GM23338 (cell line): ENCODE results near the gene RBBP7. TPM values are rescaled to one million over a fixed set of nuclear protein-coding genes. Genes with fewer than 3 reads are reported as not detected.

Source experiments
- ATAC-seq: fragments of 200-7000 bp; cut with Tn5 transposase; 3 replicates; pipeline ENCODE4 v1.9.1; 2020
- DNase-seq: peaks from one replicate; pipeline ENCODE4 v3.0.0-alpha.2; 2015; ENCODE audit warnings: low spot score
- H2AFZ ChIP-seq: fragments of 200-600 bp; sonication (generic); 2 replicates; pipeline ENCODE4 v1.8.0; 2016; ENCODE audit warnings: antibody characterized with exemption, mild to moderate bottlenecking, moderate library complexity
- H3F3A ChIP-seq: fragments of 200-600 bp; sonication (generic); replicated peaks from 2 replicates; pipeline ENCODE4 v1.8.0; 2017; ENCODE audit warnings: antibody characterized with exemption, mixed run types, low read depth
- H3K27ac ChIP-seq: fragments of 200-600 bp; sonication (generic); 2 replicates; pipeline ENCODE4 v1.6.1; 2016; ENCODE audit warnings: low read depth
- H3K27me3 ChIP-seq: fragments of 200-600 bp; sonication (generic); 2 replicates; pipeline ENCODE4 v1.8.0; 2016; ENCODE audit warnings: mild to moderate bottlenecking, mixed run types, moderate library complexity; ENCODE audit not compliant: insufficient read depth
- H3K36me3 ChIP-seq: fragments of 200-600 bp; sonication (generic); 2 replicates; pipeline ENCODE4 v1.8.0; 2016; ENCODE audit warnings: mild to moderate bottlenecking; ENCODE audit not compliant: insufficient read depth
- H3K4me1 ChIP-seq: fragments of 200-600 bp; sonication (generic); 2 replicates; pipeline ENCODE4 v1.8.0; 2016; ENCODE audit warnings: mild to moderate bottlenecking, moderate library complexity; ENCODE audit not compliant: insufficient read depth
- H3K4me2 ChIP-seq: fragments of 200-600 bp; sonication (generic); 2 replicates; pipeline ENCODE4 v1.7.1; 2017; ENCODE audit warnings: mixed run types
- H3K4me3 ChIP-seq: fragments of 200-600 bp; sonication (generic); 2 replicates; pipeline ENCODE4 v1.6.1; 2016; ENCODE audit warnings: mixed run types
- H3K79me2 ChIP-seq: fragments of 200-600 bp; sonication (generic); replicated peaks from 2 replicates; pipeline ENCODE4 v1.8.0; 2017; ENCODE audit warnings: mild to moderate bottlenecking; ENCODE audit not compliant: insufficient read depth
- H3K9me2 ChIP-seq: fragments of 200-600 bp; sonication (generic); 2 replicates; pipeline ENCODE4 v1.8.0; 2017; ENCODE audit not compliant: insufficient read depth
- H4K20me1 ChIP-seq: fragments of 200-600 bp; sonication (generic); replicated peaks from 2 replicates; pipeline ENCODE4 v1.8.0; 2017; ENCODE audit warnings: mild to moderate bottlenecking; ENCODE audit not compliant: insufficient read depth
- H3K27ac Mint-ChIP-seq: 2 replicates; pipeline ENCODE4 v1.8.0; 2020; ENCODE audit warnings: inconsistent platforms, mild to moderate bottlenecking, moderate library complexity, mixed read lengths
- H3K27me3 Mint-ChIP-seq: 3 replicates; pipeline ENCODE4 v1.8.0; 2022; ENCODE audit warnings: low read depth, mild to moderate bottlenecking, moderate library complexity, mixed read lengths, inconsistent platforms; ENCODE audit not compliant: insufficient read depth, poor library complexity
- H3K36me3 Mint-ChIP-seq: 3 replicates; pipeline ENCODE4 v1.8.0; 2021; ENCODE audit warnings: low read depth, mild to moderate bottlenecking, inconsistent platforms, moderate library complexity, mixed read lengths
- H3K4me1 Mint-ChIP-seq: 3 replicates; pipeline ENCODE4 v1.8.0; 2020; ENCODE audit warnings: mild to moderate bottlenecking, inconsistent platforms, mixed read lengths
- H3K4me3 Mint-ChIP-seq: 3 replicates; pipeline ENCODE4 v1.8.0; 2021; ENCODE audit warnings: moderate library complexity, mild to moderate bottlenecking, inconsistent platforms, mixed read lengths
- H3K9me3 Mint-ChIP-seq: 3 replicates; pipeline ENCODE4 v1.8.0; 2020; ENCODE audit warnings: moderate library complexity, mild to moderate bottlenecking, inconsistent platforms, mixed read lengths
- CREB1 ChIP-seq: fragments of 250-450 bp; sonication (Bioruptor Pico); IDR thresholded peaks from 2 replicates; pipeline ENCODE4 v1.5.0; 2020; ENCODE audit warnings: low read depth, mild to moderate bottlenecking, moderate library complexity
- EZH2 ChIP-seq: fragments of 200-600 bp; sonication (generic); IDR thresholded peaks from one replicate; pipeline ENCODE4 v1.8.0; 2017; ENCODE audit warnings: antibody characterized with exemption, mild to moderate bottlenecking, low read depth; ENCODE audit not compliant: unreplicated experiment
- EZH2phosphoT487 ChIP-seq: fragments of 200-600 bp; sonication (generic); IDR thresholded peaks from one replicate; pipeline ENCODE4 v1.8.1; 2018; ENCODE audit warnings: antibody characterized with exemption; ENCODE audit not compliant: unreplicated experiment
- JUNB ChIP-seq: IDR thresholded peaks from one replicate; pipeline ENCODE4 v1.6.1; 2016; ENCODE audit warnings: antibody characterized with exemption; ENCODE audit not compliant: unreplicated experiment
- NANOG ChIP-seq: IDR thresholded peaks from 2 replicates; pipeline ENCODE4 v1.6.1; 2016; ENCODE audit warnings: antibody characterized with exemption, borderline replicate concordance
- REST ChIP-seq: IDR thresholded peaks from one replicate; pipeline ENCODE4 v1.6.1; 2018; ENCODE audit warnings: antibody characterized with exemption; ENCODE audit not compliant: unreplicated experiment
- ZNF331 ChIP-seq: fragments of 250-450 bp; sonication (Bioruptor Pico); IDR thresholded peaks from 2 replicates; pipeline ENCODE4 v1.5.0; 2020; ENCODE audit warnings: low read depth, mild to moderate bottlenecking, moderate library complexity
- ZNF462 ChIP-seq: fragments of 250-450 bp; sonication (Bioruptor Pico); IDR thresholded peaks from 2 replicates; pipeline ENCODE4 v1.5.0; 2020; ENCODE audit warnings: mild to moderate bottlenecking, moderate library complexity
- polyA plus RNA-seq: library from polyadenylated mRNA; unstranded; fragments of >200 nt; fragmentation: Nextera tagmentation; extraction: Ambion mirVana; gene quantifications from 2 replicates; pipeline ENCODE4 v1.2.1, GENCODE V29; 2016
- total RNA-seq: library from RNA; depleted of rRNA; stranded (reverse); fragments of >200 nt; shearing (Covaris generic); gene quantifications from 2 replicates; pipeline ENCODE4 v1.2.3, GENCODE V29; 2014
- TF ChIP-seq, protein P1 (sequence below), 2 experiments: fragments of 200-600 bp in 1 of 2; sonication (generic) in 1 of 2; conservative IDR thresholded peaks; 2 replicates each; pipeline versions ENCODE4 v1.5.1 to v1.6.1; 2016 to 2017; ENCODE audit warnings: antibody characterized with exemption in 2 of 2, low read depth in 2 of 2, mild to moderate bottlenecking in 2 of 2, moderate library complexity in 1 of 2
- TF ChIP-seq, protein P2 (sequence below): IDR thresholded peaks from 2 replicates; pipeline ENCODE4 v1.6.1; 2016; ENCODE audit warnings: antibody characterized with exemption

The RBBP7 gene
- total and polyA plus RNA-seq, 2 experiments from 2014 or later = 111 to 167 TPM

GRCh38 chrX:16796298-16796697 lies 73.9 kb downstream of the RBBP7 start:
- peaks cover 95% of the 10 kb centered on the region for H3K79me2 ChIP-seq
- no peaks in the 10 kb centered on the region for H3K27me3 ChIP-seq
- no peak overlapping the region for H2AFZ ChIP-seq
- H3K9me3 Mint-ChIP-seq = no peaks in the 10 kb centered on the region
- peaks cover 7% of the 10 kb centered on the region; the same call in 1 of the 2 replicates for H3K36me3 ChIP-seq
- no peak for ATAC-seq
- DNase-seq = no peak
- H3K4me3 Mint-ChIP-seq = no peak overlapping the region
- no peaks in the 10 kb centered on the region for H3K4me1 Mint-ChIP-seq
- no peak overlapping the region for H3K4me3 ChIP-seq
- TF ChIP-seq CREB1 (CRISPR knock-in tag) (no peak), REST (no peak), JUNB (no peak), ZNF462 (no peak), EZH2 (no peak), ZNF331 (CRISPR knock-in tag) (no peak), NANOG (no peak), EZH2phosphoT487 (no peak)
- TF ChIP-seq, protein P1, sequence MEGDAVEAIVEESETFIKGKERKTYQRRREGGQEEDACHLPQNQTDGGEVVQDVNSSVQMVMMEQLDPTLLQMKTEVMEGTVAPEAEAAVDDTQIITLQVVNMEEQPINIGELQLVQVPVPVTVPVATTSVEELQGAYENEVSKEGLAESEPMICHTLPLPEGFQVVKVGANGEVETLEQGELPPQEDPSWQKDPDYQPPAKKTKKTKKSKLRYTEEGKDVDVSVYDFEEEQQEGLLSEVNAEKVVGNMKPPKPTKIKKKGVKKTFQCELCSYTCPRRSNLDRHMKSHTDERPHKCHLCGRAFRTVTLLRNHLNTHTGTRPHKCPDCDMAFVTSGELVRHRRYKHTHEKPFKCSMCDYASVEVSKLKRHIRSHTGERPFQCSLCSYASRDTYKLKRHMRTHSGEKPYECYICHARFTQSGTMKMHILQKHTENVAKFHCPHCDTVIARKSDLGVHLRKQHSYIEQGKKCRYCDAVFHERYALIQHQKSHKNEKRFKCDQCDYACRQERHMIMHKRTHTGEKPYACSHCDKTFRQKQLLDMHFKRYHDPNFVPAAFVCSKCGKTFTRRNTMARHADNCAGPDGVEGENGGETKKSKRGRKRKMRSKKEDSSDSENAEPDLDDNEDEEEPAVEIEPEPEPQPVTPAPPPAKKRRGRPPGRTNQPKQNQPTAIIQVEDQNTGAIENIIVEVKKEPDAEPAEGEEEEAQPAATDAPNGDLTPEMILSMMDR (conservative IDR thresholded peaks at IDR 0.05; ENCODE audit: low read depth in 2 of 2) = no peak
- TF ChIP-seq, protein P2, sequence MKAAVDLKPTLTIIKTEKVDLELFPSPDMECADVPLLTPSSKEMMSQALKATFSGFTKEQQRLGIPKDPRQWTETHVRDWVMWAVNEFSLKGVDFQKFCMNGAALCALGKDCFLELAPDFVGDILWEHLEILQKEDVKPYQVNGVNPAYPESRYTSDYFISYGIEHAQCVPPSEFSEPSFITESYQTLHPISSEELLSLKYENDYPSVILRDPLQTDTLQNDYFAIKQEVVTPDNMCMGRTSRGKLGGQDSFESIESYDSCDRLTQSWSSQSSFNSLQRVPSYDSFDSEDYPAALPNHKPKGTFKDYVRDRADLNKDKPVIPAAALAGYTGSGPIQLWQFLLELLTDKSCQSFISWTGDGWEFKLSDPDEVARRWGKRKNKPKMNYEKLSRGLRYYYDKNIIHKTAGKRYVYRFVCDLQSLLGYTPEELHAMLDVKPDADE = no peak
- H3K9me2 ChIP-seq = no peaks in the 10 kb centered on the region
- no peaks in the 10 kb centered on the region for H3F3A ChIP-seq
- H4K20me1 ChIP-seq = peaks cover under 1% of the 10 kb centered on the region; the same call in 1 of the 2 replicates
- no peak overlapping the region for H3K4me2 ChIP-seq
- H3K27me3 Mint-ChIP-seq = no peaks in the 10 kb centered on the region
- no peak overlapping the region for H3K27ac ChIP-seq
- H3K36me3 Mint-ChIP-seq = peaks cover 43% of the 10 kb centered on the region
- no peak overlapping the region for H3K27ac Mint-ChIP-seq
- no peaks in the 10 kb centered on the region for H3K4me1 ChIP-seq
